NCI-H146 treated with DMSO at 0.1 percent for 48 hours (cell line): ENCODE measurements around the gene ADCY7.

Source experiments
- DNase-seq: peaks from one replicate; lab custom pipeline; 2025; ENCODE audit not compliant: unreplicated experiment; lab: John Stamatoyannopoulos, UW

The ADCY7 gene

GRCh38 chr16:50265716-50266336 lies 525 bp upstream of the ADCY7 start:
- no peak for DNase-seq

- DNase-seq = no peak
These were observed 840 bp downstream of the ADCY7 start for GRCh38 chr16:50267151-50267631.

GRCh38 chr16:50267651-50268050 lies 1.3 kb downstream of the ADCY7 start:
- DNase-seq = no peak

- no peak for DNase-seq
These were observed 2.0 kb downstream of the ADCY7 start for GRCh38 chr16:50268352-50268751.

- DNase-seq = no peak
These were observed 2.8 kb downstream of the ADCY7 start for GRCh38 chr16:50269061-50269705.

- DNase-seq = no peak
These were observed 3.6 kb downstream of the ADCY7 start for GRCh38 chr16:50269769-50270509.

GRCh38 chr16:50270510-50271147 lies 4.3 kb downstream of the ADCY7 start:
- DNase-seq = no peak

GRCh38 chr16:50271148-50272041 lies 5.0 kb downstream of the ADCY7 start:
- DNase-seq = no peak

- no peak for DNase-seq
These were observed 5.8 kb downstream of the ADCY7 start for GRCh38 chr16:50272111-50272571.

- DNase-seq = no peak
These were observed 6.5 kb downstream of the ADCY7 start for GRCh38 chr16:50272687-50273381.

- no peak for DNase-seq
These were observed 7.0 kb downstream of the ADCY7 start for GRCh38 chr16:50273382-50273690.

GRCh38 chr16:50273888-50274325 lies 7.6 kb downstream of the ADCY7 start:
- no peak for DNase-seq

- DNase-seq = no peak
These were observed 8.2 kb downstream of the ADCY7 start for GRCh38 chr16:50274326-50275097.

GRCh38 chr16:50275098-50275415 lies 8.7 kb downstream of the ADCY7 start:
- no peak for DNase-seq

- no peak for DNase-seq
These were observed 9.3 kb downstream of the ADCY7 start for GRCh38 chr16:50275428-50276325.

- DNase-seq = no peak
These were observed 9.9 kb downstream of the ADCY7 start for GRCh38 chr16:50276326-50276640.

GRCh38 chr16:50276801-50277555 lies 10.6 kb downstream of the ADCY7 start:
- no peak for DNase-seq

- DNase-seq = no peak
These were observed 11.9 kb downstream of the ADCY7 start for GRCh38 chr16:50278251-50278650.
